ENCODE results near the gene FPR3.
A peak's percentile ranks its signal among the peaks of the same experiment; 100 is the strongest.
"Not testable (repeated sequence)": the region's sequence is repeated elsewhere in the genome, so short reads cannot be mapped to it uniquely, and the experiment has no call there.

Gene FPR3, protein sequence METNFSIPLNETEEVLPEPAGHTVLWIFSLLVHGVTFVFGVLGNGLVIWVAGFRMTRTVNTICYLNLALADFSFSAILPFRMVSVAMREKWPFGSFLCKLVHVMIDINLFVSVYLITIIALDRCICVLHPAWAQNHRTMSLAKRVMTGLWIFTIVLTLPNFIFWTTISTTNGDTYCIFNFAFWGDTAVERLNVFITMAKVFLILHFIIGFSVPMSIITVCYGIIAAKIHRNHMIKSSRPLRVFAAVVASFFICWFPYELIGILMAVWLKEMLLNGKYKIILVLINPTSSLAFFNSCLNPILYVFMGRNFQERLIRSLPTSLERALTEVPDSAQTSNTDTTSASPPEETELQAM

DNA sequence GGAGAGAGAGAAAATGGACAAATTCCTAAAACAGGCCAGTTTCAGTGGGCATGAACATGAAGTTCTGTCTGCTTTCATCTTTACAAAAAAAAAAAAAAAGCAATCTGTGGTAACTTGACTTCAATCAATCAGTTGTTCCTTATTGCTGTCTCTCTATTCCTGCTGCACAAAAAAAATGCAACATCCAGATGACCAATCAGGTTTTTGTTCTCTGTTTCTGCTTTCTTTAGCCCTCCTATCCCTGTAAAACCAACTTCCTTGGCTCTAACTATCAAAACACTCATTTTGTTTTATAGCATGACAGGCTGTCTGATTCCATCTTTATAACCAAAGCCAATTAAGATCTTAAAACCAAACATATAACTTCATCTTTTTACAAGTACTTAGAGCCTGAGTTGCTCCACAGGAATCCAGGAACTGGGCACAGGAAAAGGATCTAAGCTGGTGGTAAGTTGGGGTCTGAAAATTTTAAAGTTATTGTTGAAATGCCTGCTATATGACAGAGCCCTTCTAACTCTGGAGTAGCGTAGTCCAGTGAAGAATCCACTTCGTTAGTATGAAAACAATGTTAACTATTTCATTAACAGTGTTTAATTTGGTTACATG lies at the start of gene FPR3:
Gene FPR3 (plus strand): TSS at position 273 of the 606 bp plus-strand sequence. CDS start 28,592 bp downstream, outside the sequence.
- DNase-seq (ENCODE audit: low read depth in 1 of 2, low spot score in 1 of 2): no peak

DNA sequence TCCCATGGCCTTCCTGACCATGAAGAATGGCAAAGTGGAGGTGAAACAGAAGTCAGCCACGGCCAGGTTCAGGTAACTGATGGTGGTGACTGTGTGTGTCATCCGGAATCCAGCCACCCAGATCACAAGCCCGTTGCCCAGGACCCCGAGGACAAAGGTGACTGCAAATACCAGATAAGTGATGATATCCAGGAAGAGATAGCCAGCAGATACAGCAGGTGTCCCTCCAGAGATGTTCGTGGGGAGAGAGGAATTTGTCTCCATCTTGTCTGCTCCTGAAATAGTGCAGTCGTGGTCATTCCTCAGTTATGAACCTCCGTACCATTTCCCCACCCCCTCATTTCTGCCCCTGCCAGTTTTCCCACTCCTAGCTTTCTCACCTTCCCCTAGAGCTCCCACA lies 48.2 kb upstream of the FPR3 start:
- no peak for DNase-seq (ENCODE audit: low read depth in 1 of 2, low spot score in 1 of 2)

DNA sequence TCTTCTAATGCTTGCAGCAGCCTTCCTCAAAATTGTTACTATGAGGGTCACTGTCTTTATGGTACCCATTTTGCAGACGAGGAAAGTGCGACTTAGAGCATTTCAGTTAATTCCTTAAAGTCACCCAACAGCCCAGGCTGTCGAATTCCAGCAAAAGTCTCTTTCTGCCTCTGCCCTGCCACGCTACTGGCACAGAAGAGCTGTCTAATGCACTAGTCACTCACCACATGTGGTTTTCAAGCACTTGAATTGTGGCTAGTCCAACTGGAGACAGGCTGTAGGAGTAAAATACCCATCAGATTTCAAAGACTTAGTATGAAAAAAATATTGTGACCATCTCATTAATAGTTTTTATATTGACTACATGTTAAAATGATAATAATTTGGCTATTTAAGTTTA lies 45.0 kb upstream of the FPR3 start:
- no peak for DNase-seq (ENCODE audit: low read depth in 1 of 2, low spot score in 1 of 2)

DNA sequence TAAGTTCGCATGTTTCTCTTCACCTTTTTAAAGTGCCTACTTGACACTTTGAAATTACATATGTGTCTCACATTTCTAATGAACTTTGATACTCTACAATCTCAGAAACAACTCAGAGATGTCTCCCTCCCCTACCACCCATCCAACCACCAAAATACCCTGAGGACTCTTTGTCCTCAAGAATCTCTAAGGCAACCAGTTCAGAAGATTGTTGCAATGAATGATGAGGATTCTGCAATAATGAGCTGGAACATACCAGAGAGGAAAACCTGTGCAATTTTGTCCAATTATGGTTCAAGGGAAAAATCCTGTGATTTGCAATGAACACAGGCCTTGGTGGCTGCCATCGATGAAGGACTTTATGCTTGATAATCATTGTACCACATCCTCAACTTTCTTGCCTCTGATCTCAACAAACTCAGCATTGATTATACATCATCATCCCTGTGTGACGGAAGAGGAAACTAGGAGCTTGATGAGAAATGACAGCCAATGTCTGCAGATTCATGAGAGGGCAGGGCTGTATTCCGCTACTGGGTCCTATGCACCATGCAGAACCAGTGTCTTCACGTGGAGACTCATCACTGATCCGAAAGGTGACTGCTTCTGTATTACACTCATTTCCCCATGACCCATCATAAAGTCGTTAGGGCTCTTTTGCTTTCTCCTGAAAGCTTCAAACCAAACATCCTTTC lies 44.4 kb upstream of the FPR3 start:
- DNase-seq (ENCODE audit: low read depth in 1 of 2, low spot score in 1 of 2): no peak

DNA sequence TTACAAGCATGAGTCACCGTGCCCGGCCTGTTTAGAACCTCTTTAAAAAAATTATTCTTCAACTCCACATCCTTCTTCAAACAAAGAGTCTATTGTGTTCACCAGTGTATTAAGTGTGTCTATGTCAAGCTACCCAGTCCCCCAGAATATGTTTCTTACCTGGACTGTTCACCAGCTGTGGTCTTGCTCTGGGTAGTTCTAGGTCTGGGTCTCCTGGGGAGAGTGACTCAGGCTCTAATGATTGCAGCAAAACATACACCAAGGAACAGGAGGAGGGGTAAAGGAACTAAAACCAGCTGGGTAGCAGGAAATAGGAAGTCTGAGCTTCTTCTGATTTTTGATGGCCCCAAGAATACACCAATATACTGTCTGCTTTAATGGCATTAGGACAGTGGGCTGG lies 43.3 kb upstream of the FPR3 start, which contains the start of gene FPR1:
Gene FPR1 (minus strand): TSS at position 224 of the 400 bp plus-strand sequence. CDS start 4,884 bp downstream, outside the sequence.
- no peak for DNase-seq (ENCODE audit: low read depth in 1 of 2, low spot score in 1 of 2)

DNA sequence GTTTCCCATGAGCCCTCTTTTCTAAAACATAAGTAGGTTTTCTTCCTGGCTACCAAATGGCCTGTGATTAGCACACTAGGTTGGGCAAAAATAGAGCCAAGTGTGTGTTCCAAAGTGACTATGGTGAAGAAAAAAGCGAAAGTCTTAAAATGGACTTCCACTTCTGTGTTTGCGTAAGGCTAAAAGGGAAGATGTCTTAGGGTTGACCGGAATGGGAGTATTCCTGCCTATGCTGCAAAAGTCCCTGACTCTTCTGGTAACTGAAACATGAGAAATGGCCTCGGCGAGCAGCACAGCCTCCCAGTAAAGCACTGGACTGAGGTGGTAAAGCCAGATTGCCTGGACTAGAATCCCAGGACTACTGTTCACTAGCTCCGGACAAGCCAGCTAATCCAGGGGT lies 40.8 kb upstream of the FPR3 start:
- DNase-seq (ENCODE audit: low read depth in 1 of 2, low spot score in 1 of 2): no peak

DNA sequence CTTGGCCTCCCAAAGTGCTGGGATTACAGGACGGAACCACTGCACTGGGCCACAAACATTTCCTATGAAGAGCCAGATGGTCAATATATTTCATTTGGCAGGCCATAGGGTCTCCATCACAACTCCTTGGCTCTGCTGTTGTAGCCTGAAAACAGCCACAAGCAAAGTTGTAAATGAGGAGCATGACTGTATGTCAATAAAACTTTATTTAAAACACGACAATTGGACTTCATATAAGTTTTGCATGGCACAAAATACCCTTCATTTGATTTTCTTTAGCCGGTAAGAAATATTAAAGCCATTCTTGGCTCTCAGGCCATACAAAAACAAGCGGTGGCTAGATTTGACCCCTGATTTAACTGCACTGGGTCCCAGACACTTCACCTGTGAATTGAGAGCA lies 40.2 kb upstream of the FPR3 start:
- no peak for DNase-seq (ENCODE audit: low read depth in 1 of 2, low spot score in 1 of 2)

DNA sequence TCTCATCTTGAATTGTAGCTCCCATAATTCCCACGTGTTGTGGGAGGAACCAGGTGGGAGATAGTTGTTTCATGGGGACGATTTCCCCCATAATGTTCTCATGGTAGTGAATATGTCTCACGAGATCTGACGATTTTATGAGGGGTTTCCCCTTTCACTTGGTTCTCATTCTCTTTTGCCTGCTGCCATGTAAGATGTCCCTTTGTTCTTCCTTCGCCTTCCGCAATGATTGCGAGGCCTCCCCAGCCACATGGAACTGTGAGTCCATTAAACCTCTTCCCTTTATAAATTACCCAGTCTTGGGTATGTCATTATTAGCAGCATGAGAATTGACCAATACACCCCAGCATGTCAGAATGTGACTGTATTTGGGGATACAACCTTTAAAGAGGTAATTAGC lies 39.4 kb upstream of the FPR3 start:
- DNase-seq (ENCODE audit: low read depth in 1 of 2, low spot score in 1 of 2): no peak

DNA sequence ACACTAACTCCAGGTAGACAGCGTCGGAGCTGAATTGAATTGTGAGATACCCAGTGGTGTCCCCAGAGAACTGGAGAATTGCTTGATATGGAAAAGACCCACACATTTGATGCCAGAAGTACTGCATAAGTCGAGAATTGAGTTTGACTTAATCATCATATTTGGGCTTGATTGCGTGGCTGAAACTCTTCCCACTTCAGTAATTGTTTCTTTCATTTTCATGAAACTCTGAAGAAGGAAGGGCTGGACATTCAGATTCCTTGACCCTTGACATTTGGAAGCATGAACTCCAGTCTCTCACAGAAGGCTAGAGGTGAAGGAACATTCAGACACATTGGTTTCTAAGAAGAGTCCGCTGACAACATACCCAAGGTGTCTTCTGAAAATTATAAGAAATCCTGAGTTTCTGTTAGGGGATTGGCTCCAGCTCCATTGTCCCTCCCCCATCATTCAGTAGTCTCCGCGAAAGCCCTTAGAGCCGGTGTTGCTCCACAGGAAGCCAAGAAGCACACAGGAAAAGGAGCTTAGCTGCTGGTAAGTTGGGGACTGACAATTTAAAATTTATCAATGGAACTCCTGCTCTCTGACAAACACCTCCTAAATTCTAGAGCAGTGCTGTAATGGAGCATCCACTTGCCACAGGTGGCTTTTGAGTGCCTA lies 34.1 kb upstream of the FPR3 start, which contains the start of gene FPR2:
Gene FPR2 (plus strand): TSS at position 484 of the 660 bp plus-strand sequence. CDS start 7,479 bp downstream, outside the sequence.
- no peak for DNase-seq (ENCODE audit: low read depth in 1 of 2, low spot score in 1 of 2)

DNA sequence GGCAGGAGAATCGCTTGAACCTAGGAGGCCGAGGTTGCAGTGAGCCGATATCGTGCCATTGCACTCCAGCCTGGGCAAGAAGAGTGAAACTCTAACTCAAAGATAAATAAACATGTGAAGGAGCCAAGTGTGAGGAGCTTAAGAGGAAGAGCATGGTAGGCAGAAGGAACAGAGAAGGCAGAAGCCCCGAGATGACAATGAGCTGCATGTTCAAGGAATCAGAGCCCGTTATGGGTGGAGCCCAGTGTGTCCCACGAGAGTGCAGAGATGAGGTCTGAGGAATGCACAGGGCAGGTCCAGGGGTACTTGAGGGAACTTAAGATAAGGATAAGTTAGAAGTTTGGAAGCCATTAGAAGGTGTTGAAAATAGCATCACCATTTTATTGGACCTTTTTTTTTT lies 33.3 kb upstream of the FPR3 start:
- no peak for DNase-seq (ENCODE audit: low read depth in 1 of 2, low spot score in 1 of 2)

DNA sequence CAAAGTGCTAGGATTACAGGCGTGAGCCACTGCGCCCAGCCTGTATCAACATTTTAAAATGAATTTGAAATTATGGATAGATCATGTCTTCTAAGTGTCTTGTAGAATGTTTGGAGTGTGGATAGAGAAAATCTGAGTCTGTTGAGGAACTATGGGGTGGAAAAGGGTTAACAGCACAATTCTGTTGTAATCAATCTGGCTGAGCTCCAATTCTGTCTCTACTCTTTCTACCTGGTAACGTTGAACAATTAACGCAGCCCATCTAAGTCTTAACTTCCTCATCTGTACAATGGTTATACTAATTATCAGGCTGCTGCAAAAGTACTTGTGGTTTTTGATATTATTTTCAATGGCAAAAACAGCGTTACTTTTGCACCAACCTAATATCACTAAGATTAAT lies 29.9 kb upstream of the FPR3 start:
- no peak for DNase-seq (ENCODE audit: low read depth in 1 of 2, low spot score in 1 of 2)

DNA sequence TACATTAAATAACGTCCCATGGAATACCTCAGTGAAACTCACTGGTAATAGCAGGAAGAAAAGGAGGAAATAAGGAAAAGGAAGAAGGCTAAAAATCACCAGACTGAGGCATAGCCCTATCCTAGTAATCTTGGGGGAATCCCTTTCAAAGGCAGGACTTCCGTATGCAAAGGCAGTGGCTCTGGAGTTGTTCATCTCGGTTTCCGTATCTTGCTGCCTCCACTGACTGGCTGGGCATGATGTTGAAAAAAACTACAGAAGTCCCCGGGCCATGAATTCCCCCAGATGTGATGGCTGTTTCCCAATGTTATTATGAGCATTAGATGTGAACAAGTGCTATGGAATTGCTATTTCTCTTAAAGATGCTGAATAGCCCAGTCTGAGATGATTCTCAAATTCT lies 28.5 kb upstream of the FPR3 start:
- no peak for DNase-seq (ENCODE audit: low read depth in 1 of 2, low spot score in 1 of 2)

DNA sequence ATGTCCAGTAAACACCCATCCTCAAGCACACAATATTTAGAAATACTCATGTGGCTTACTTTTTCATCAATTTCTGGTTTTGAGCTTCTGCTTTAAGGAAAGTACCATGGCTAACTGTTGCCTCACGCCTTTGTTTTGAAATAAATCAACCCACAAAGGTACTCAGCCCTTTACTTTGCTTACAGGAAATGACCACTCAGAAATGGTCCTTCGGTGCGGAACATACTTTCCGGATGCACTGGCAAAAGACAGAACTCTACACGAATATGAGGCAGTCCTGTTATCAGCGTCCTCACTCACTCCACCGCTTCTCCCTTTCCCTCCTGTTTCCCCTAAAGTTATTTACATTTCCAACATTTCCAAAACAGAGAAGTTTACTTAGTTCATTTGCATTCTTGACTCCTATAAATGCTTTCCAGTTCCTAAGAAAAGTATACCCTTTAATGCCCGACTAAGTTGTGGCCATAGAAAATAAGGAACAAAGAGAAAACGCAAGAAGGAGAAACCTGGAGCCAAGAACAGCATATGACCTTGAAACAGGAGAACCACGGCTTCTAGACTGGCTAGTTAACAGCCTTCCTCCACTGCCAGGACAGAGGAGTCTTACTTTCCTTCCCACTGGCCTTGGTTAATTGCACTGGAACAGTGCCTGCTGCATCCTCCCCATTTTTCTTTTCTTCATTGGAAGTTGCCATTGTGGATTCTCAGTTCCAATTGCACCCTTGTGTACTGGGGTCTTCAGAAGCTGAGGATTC lies 23.4 kb upstream of the FPR3 start:
- DNase-seq (ENCODE audit: low read depth in 1 of 2, low spot score in 1 of 2): no peak

DNA sequence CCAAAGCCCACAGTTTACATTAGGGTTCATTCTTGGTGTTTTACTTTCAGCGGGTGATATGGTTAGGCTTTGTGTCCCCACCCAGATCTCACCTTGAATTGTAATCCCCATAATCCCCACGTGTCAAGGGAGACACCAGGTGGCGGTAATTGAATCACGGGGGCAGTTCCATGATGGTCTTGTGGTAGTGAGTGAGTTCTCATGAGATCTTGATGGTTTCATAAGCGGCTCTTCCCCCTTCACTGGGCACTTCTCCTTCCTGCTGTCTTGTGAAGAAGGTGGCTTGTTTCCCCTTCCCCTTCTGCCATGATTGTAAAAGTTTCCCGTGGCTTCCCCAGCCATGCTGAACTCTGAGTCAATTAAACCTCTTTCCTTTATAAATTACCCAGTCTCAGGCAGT lies 22.0 kb upstream of the FPR3 start:
- no peak for DNase-seq (ENCODE audit: low read depth in 1 of 2, low spot score in 1 of 2)

DNA sequence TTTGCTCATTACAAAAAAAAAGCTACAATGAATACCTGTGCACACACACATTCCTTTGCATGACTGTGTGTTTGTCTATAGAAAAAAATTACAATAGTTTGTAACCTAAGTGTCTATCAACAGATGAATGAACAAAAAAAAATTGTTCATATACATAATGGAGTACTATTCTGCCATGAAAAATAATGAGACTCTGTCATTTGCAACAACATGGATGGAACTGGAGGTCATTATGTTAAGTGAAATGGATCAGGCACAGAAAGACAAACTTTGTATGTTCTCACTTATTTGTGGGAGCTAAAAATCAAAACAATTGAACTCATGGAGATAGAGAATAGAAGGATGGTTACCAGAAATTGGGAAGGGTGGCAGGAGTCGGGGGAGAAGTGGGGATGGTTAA lies 18.4 kb upstream of the FPR3 start:
- DNase-seq (ENCODE audit: low read depth in 1 of 2, low spot score in 1 of 2): not testable (repeated sequence)

DNA sequence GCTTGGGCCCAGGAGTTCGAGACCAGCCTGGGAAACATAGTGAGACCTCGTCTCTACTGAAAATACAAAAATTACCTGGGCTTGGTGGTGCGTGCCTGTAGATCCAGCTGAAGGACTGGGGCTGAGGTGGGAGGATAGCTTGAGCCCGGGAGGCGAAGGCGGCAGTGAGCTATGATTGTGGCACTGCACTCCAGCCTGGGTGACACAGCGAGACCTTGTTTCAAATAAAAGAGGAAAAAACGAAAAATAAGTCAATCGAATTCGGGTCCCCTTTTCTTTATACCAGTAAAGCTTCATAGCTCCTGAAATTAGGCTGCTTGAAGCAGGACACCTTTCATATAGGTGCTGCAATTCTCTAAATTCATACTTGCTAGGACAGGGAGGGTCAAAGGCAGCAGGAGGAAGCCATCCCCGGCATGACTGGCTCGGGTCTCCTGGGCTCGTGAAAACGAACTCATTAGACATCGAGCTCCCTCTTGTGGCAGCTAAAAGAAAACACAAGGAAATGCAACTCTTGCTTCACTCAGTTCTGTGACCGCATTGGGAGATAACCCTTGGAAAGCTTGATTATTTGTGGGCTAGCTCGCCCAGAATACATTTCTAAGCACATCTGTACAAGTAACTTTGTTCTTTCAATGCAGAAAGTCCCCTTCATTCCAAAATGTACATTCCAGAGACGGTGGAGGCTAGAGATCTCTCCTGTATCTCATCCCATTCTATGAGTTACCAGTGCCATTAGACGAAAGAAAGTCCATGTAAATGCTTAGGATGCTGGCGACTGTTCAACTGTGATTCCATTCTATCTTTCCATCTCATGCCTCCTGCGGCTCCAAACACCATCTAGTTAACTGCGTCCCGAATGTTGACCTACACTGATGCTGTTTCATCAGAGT lies 17.1 kb upstream of the FPR3 start:
- DNase-seq (ENCODE audit: low read depth in 1 of 2, low spot score in 1 of 2): peak in 1 of 2 donors; percentile 3

DNA sequence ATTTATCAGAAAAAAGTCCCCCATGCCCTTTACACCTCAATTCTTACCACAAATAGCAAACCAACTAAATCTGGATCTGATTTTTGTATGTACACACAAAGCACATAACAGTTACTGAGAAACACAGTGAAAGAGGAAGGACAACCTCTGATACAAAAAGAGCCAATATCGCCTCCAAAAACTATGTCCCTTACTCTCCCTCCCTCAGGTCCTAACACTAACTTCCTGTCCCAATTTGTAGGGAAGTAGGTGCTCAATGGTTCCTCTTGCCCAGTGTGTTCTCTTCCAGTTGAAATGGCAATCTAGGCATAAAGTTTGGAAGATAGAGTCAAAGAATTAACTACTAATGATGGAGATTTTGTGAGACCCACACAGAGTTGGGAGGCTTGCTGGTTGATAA lies 15.8 kb upstream of the FPR3 start:
- DNase-seq (ENCODE audit: low read depth in 1 of 2, low spot score in 1 of 2): no peak

DNA sequence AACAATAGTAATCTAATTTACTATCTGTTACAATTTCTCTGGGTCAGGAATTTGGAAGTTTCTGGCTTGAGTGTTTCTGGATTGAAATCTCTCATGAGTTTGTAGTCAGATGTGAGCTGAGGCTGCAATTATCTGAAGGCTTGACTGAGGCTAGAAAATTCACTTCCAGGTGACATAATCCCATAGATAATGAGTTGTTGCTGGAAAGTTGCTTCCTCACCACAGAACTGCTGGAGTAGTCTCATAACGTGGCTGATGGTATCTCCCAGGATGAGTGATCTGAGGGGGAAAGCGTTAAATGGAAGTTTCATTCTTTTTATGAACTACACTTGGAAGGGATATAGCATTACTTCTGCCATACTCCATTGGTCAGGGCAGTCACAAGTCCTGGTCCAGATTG lies 15.3 kb upstream of the FPR3 start:
- no peak for DNase-seq (ENCODE audit: low read depth in 1 of 2, low spot score in 1 of 2)

DNA sequence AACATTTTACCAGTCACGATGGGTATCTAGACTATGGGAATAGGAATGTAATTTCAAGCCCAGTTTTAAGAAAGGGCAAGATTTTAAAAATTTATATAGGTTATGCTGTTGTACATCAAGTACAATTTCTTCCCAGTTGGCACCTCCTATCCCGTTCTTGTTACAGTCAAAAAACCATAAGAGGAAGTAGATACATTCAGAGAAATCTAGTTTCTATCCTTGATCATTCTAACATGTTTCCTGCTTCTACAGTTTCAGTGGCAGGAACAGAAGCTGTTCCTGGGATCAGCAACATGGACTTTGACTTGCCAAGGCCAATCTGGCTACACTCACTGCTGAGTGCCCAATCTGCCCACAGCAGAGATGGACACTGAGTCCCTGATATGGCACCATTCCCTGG lies 14.7 kb upstream of the FPR3 start:
- DNase-seq (ENCODE audit: low read depth in 1 of 2, low spot score in 1 of 2): no peak

DNA sequence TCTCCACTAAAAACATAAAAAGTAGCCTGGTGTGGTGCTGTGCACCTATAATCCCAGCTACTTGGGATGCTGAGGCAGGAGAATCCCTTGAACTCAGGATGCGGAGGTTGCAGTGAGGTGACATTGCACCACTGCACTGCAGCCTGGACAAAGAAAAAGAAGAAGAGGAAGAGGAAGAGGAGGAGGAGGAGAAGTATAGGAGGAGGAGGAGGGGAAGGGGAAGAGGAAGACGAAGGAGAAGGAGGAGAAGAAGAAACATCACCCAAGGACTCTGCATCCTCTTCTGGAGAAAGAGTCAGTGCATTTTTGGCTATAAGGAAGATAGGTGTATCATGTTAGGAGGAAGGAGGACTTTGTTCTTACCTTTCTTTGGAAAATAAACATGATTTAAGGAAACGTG lies 13.0 kb upstream of the FPR3 start:
- DNase-seq (ENCODE audit: low read depth in 1 of 2, low spot score in 1 of 2): no peak

Measured in activated T-helper 1 cell treated with anti-CD3 and anti-CD28 coated beads, Interleukin-2, amount 50 U/mL, for 16 hours (primary cell).